Activated T-cell treated with anti-CD3 and anti-CD28 coated beads, Interleukin-2, amount 50 U/mL, for 72 hours (primary cell): ENCODE measurements around the gene SCGB1C1. TPM values are rescaled to one million over a fixed set of nuclear protein-coding genes. Genes with fewer than 3 reads are reported as not detected.
"Not testable (repeated sequence)": the region's sequence is repeated elsewhere in the genome, so short reads cannot be mapped to it uniquely, and the experiment has no call there.

ENCODE experiments used
- ATAC-seq, 2 donors: fragments of 150-1000 bp; cut with Tn5 transposase; replicated peaks in 1 of 2; 2 replicates each; pipeline ENCODE4 v1.10.0; 2021; ENCODE audit warnings: moderate library complexity in 2 of 2, mild to moderate bottlenecking in 1 of 2
- DNase-seq, 2 donors: peaks; one replicate each; pipeline ENCODE4 v3.0.0; 2021 to 2022; ENCODE audit warnings: mixed read lengths in 1 of 2
- H3K27ac Mint-ChIP-seq: one replicate; pipeline ENCODE4 v1.8.0; 2022; ENCODE audit warnings: mild to moderate bottlenecking, moderate library complexity, mixed read lengths
- H3K27me3 Mint-ChIP-seq: one replicate; pipeline ENCODE4 v1.8.0; 2022; ENCODE audit warnings: low read depth, mixed read lengths
- H3K36me3 Mint-ChIP-seq, 2 donors: one replicate each; pipeline ENCODE4 v1.8.0; 2022; ENCODE audit warnings: mixed read lengths in 2 of 2, mild to moderate bottlenecking in 1 of 2; ENCODE audit not compliant: insufficient read depth in 2 of 2
- H3K4me1 Mint-ChIP-seq: one replicate; pipeline ENCODE4 v1.8.0; 2022; ENCODE audit warnings: low read depth, mixed read lengths
- H3K4me3 Mint-ChIP-seq, 2 donors: one replicate each; pipeline ENCODE4 v1.8.0; 2022; ENCODE audit warnings: mild to moderate bottlenecking in 2 of 2, mixed read lengths in 2 of 2, moderate library complexity in 2 of 2
- H3K9me3 Mint-ChIP-seq, 2 donors: one replicate each; pipeline ENCODE4 v1.8.0; 2022; ENCODE audit warnings: mixed read lengths in 2 of 2
- total RNA-seq, 2 donors: library from RNA; stranded (reverse); gene quantifications; one replicate each; pipeline ENCODE4 v1.2.3, GENCODE V29; 2022

The SCGB1C1 gene
- total RNA-seq, 2 donors from 2014 or later, result not detected

GRCh38 chr11:230431-230830, 37.6 kb downstream of the SCGB1C1 start:
- no peak for DNase-seq
- no peaks in the 10 kb centered on the region for H3K27me3 Mint-ChIP-seq
- no peak for ATAC-seq
- H3K4me3 Mint-ChIP-seq, result no peak overlapping the region
- no peaks in the 10 kb centered on the region for H3K9me3 Mint-ChIP-seq
- no peak overlapping the region for H3K27ac Mint-ChIP-seq
- peaks cover 20% of the 10 kb centered on the region for H3K4me1 Mint-ChIP-seq
- H3K36me3 Mint-ChIP-seq, result no peaks in the 10 kb centered on the region

GRCh38 chr11:232783-233565, 40.1 kb downstream of the SCGB1C1 start:
- Mint-ChIP-seq H3K4me1 (peaks cover 21% of the 10 kb centered on the region), H3K4me3 (no peak overlapping the region), H3K27me3 (no peaks in the 10 kb centered on the region), H3K36me3 (peaks cover 0 to 1% of the 10 kb centered on the region in 2 donors), H3K9me3 (no peaks in the 10 kb centered on the region), H3K27ac (peak overlapping the region; percentile 5)
- no peak for DNase-seq
- ATAC-seq, result no peak

GRCh38 chr11:235180-235579, 42.3 kb downstream of the SCGB1C1 start:
- Mint-ChIP-seq H3K9me3 (no peaks in the 10 kb centered on the region), H3K27me3 (no peaks in the 10 kb centered on the region), H3K4me3 (peak overlapping the region; percentile 82 to 90), H3K36me3 (peaks cover 2 to 6% of the 10 kb centered on the region in 2 donors), H3K27ac (peak overlapping the region; percentile 88), H3K4me1 (peaks cover 38% of the 10 kb centered on the region)
- no peak for ATAC-seq
- DNase-seq, result no peak

- Mint-ChIP-seq H3K4me3 (peak overlapping the region; percentile 82 to 90), H3K36me3 (peaks cover 4 to 9% of the 10 kb centered on the region in 2 donors), H3K9me3 (no peaks in the 10 kb centered on the region), H3K4me1 (peaks cover 42% of the 10 kb centered on the region), H3K27ac (peak overlapping the region; percentile 88), H3K27me3 (no peaks in the 10 kb centered on the region)
- peak in 1 of 2 donors; percentile 78 for DNase-seq
- peak; percentile 34 to 45 for ATAC-seq
These were observed 42.7 kb downstream of the SCGB1C1 start for GRCh38 chr11:235609-235996.

- H3K27me3 Mint-ChIP-seq, result no peaks in the 10 kb centered on the region
- no peaks in the 10 kb centered on the region for H3K9me3 Mint-ChIP-seq
- ATAC-seq (peak; percentile 85 to 86), DNase-seq (peak; percentile 86 to 88)
- peaks cover 44% of the 10 kb centered on the region for H3K4me1 Mint-ChIP-seq
- peaks cover 4 to 11% of the 10 kb centered on the region in 2 donors for H3K36me3 Mint-ChIP-seq
- peak within 1 kb of the TSS; percentile 98 to 99 for H3K4me3 Mint-ChIP-seq
- H3K27ac Mint-ChIP-seq, result peak within 1 kb of the TSS; percentile 99
These were observed 43.3 kb downstream of the SCGB1C1 start, which contains the start of gene SIRT3 for GRCh38 chr11:235997-236773. SIRT3 (minus strand) TSS chr11:236342; CDS start chr11:236328, 14 bp downstream.

GRCh38 chr11:236774-237767, 44.2 kb downstream of the SCGB1C1 start, which contains the start of gene PSMD13:
PSMD13 (plus strand) TSS chr11:236976; CDS start chr11:237050, 74 bp downstream.
- Mint-ChIP-seq H3K27ac (peak within 1 kb of the TSS; percentile 99), H3K4me3 (peak within 1 kb of the TSS; percentile 98 to 99), H3K9me3 (no peaks in the 10 kb centered on the region), H3K27me3 (no peaks in the 10 kb centered on the region), H3K36me3 (peaks cover 11 to 20% of the 10 kb centered on the region in 2 donors), H3K4me1 (peaks cover 53% of the 10 kb centered on the region)
- DNase-seq, result peak; percentile 93
- ATAC-seq, result peak; percentile 86 to 87

GRCh38 chr11:238346-238745, 45.5 kb downstream of the SCGB1C1 start:
- H3K27me3 Mint-ChIP-seq, ATAC-seq, H3K9me3 Mint-ChIP-seq, DNase-seq: not testable (repeated sequence)
- Mint-ChIP-seq H3K4me1 (peaks cover 63% of the 10 kb centered on the region), H3K36me3 (peaks cover 16 to 29% of the 10 kb centered on the region in 2 donors), H3K4me3 (peak overlapping the region; percentile 98 to 99), H3K27ac (peak overlapping the region; percentile 99)

GRCh38 chr11:240315-240714, 47.4 kb downstream of the SCGB1C1 start:
- Mint-ChIP-seq H3K36me3 (peaks cover 19 to 44% of the 10 kb centered on the region in 2 donors), H3K27me3 (no peaks in the 10 kb centered on the region), H3K27ac (peak overlapping the region; percentile 89), H3K9me3 (no peaks in the 10 kb centered on the region), H3K4me3 (peak overlapping the region; percentile 42 to 76), H3K4me1 (peaks cover 63% of the 10 kb centered on the region)
- no peak for DNase-seq
- ATAC-seq, result no peak

- Mint-ChIP-seq H3K4me3 (peak overlapping the region in 1 of 2 donors; percentile 12), H3K9me3 (no peaks in the 10 kb centered on the region), H3K36me3 (peaks cover 23 to 46% of the 10 kb centered on the region in 2 donors), H3K27ac (peak overlapping the region; percentile 88), H3K4me1 (peaks cover 60% of the 10 kb centered on the region), H3K27me3 (no peaks in the 10 kb centered on the region)
- DNase-seq (no peak), ATAC-seq (no peak)
These were observed 48.8 kb downstream of the SCGB1C1 start for GRCh38 chr11:241634-242033.

Other genes starting within 250 kb of the SCGB1C1 start
- 10 to 100 TPM; 64.6 to 76.8 TPM for gene BET1L, start 14.3 kb downstream of the SCGB1C1 start, total RNA-seq
- 100 to 1,000 TPM; 118 to 134 TPM for gene RIC8A, start 14.6 kb downstream of the SCGB1C1 start, total RNA-seq
- 10 to 100 TPM; 36.5 to 39.0 TPM for gene SIRT3, start 43.3 kb downstream of the SCGB1C1 start, total RNA-seq
- 100 to 1,000 TPM; 133 to 174 TPM for gene PSMD13, start 43.9 kb downstream of the SCGB1C1 start, total RNA-seq
- gene NLRP6, start 85.3 kb downstream of the SCGB1C1 start, total RNA-seq, result 1 to 10 TPM; 1.5 to 3.2 TPM
- 100 to 1,000 TPM; 161 to 273 TPM for gene PGGHG, start 96.0 kb downstream of the SCGB1C1 start, total RNA-seq
- gene IFITM5, start 106.4 kb downstream of the SCGB1C1 start, total RNA-seq, result not detected
- gene IFITM2, start 114.7 kb downstream of the SCGB1C1 start, total RNA-seq, result 100 to 1,000 TPM; 542 to 639 TPM
- gene IFITM1, start 121.0 kb downstream of the SCGB1C1 start, total RNA-seq, result 100 to 1,000 TPM; 306 to 384 TPM
- 10 to 100 TPM; 24.4 to 75.8 TPM for gene IFITM3, start 127.8 kb downstream of the SCGB1C1 start, total RNA-seq
- gene B4GALNT4, start 176.4 kb downstream of the SCGB1C1 start, total RNA-seq, result 1 to 10 TPM; 2.1 to 2.7 TPM
- gene PKP3, start 201.1 kb downstream of the SCGB1C1 start, total RNA-seq, result 1 to 10 TPM in 1 of 2 donors, under 1 TPM in 1; 0.16 to 1.2 TPM
- 10 to 100 TPM; 59.3 to 68.4 TPM for gene SIGIRR, start 221.9 kb downstream of the SCGB1C1 start, total RNA-seq
- gene ANO9, start 248.9 kb downstream of the SCGB1C1 start, total RNA-seq, result 10 to 100 TPM; 34.3 to 56.5 TPM